IMR-90 (cell line): ENCODE measurements around the gene RBPJ. TPM values are rescaled to one million over a fixed set of nuclear protein-coding genes. Genes with fewer than 3 reads are reported as not detected.

Experiments
- ATAC-seq: fragments of 200-7000 bp; cut with Tn5 transposase; 2 replicates; pipeline ENCODE4 v1.9.1; 2020; ENCODE audit warnings: low read depth, mild to moderate bottlenecking, moderate library complexity
- BruUV-seq: library from RNA; stranded (reverse); fragments of 400-500 nt; replicated peaks from 2 replicates; lab custom pipeline; 2021; lab: Mats Ljungman, UMichigan
- CTCF ChIA-PET: fragments of 300-600 bp; formaldehyde crosslinking; extraction: SDS; loops from one replicate; lab custom pipeline; 2021; ENCODE audit warnings: antibody characterized with exemption; lab: Yijun Ruan, JAX
- POLR2A ChIA-PET: fragments of 300-600 bp; sonication (Branson Sonifier 250); formaldehyde crosslinking; loops from one replicate; lab custom pipeline; 2022; ENCODE audit warnings: antibody characterized with exemption; ENCODE audit not compliant: unreplicated experiment; lab: Charles Lee
- DNase-seq: peaks from one replicate; pipeline ENCODE4 v3.0.0; 2013
- H2AFZ ChIP-seq: replicated peaks from 2 replicates; pipeline ENCODE3; 2013; ENCODE audit warnings: low read length, mild to moderate bottlenecking; ENCODE audit not compliant: poor library complexity
- H2AK5ac ChIP-seq: 2 replicates; pipeline ENCODE4 v1.6.1; 2013; ENCODE audit warnings: low read depth, low read length, inconsistent platforms
- H2AK9ac ChIP-seq: replicated peaks from 2 replicates; pipeline ENCODE3; 2013; ENCODE audit warnings: mild to moderate bottlenecking, low read depth, low read length, moderate library complexity; ENCODE audit not compliant: poor library complexity
- H2BK120ac ChIP-seq: 2 replicates; pipeline ENCODE4 v1.6.1; 2013; ENCODE audit warnings: low read depth, low read length, inconsistent platforms
- H2BK15ac ChIP-seq: 3 replicates; pipeline ENCODE4 v1.6.1; 2013; ENCODE audit warnings: low read depth, low read length, inconsistent platforms
- H2BK20ac ChIP-seq: 2 replicates; pipeline ENCODE4 v1.6.1; 2013; ENCODE audit warnings: low read depth, mild to moderate bottlenecking, inconsistent platforms, low read length, moderate library complexity
- H2BK5ac ChIP-seq: 2 replicates; pipeline ENCODE4 v1.6.1; 2013; ENCODE audit warnings: mild to moderate bottlenecking, low read depth, low read length, inconsistent platforms; ENCODE audit not compliant: poor library complexity, severe bottlenecking
- H3K14ac ChIP-seq: replicated peaks from 2 replicates; pipeline ENCODE4 v1.6.1; 2013; ENCODE audit warnings: low read depth, low read length, inconsistent platforms
- H3K18ac ChIP-seq: 2 replicates; pipeline ENCODE4 v1.6.1; 2013; ENCODE audit warnings: low read depth, low read length, control low read depth
- H3K23ac ChIP-seq: 2 replicates; pipeline ENCODE4 v1.6.1; 2013; ENCODE audit warnings: low read depth, low read length, inconsistent platforms
- H3K27ac ChIP-seq: 2 replicates; pipeline ENCODE4 v1.5.1; 2013; ENCODE audit warnings: mild to moderate bottlenecking, control low read depth, low read length; ENCODE audit not compliant: insufficient read depth
- H3K27me3 ChIP-seq: 2 replicates; pipeline ENCODE4 v1.6.1; 2013; ENCODE audit warnings: low read length; ENCODE audit not compliant: control insufficient read depth, insufficient read depth
- H3K36me3 ChIP-seq: 2 replicates; pipeline ENCODE4 v1.6.1; 2013; ENCODE audit warnings: low read length, mixed read lengths; ENCODE audit not compliant: control insufficient read depth, insufficient read depth
- H3K4ac ChIP-seq: 2 replicates; pipeline ENCODE4 v1.6.1; 2013; ENCODE audit warnings: low read depth, low read length, inconsistent platforms
- H3K4me1 ChIP-seq: 2 replicates; pipeline ENCODE4 v1.6.1; 2013; ENCODE audit warnings: low read length, mixed read lengths; ENCODE audit not compliant: control insufficient read depth, insufficient read depth
- H3K4me2 ChIP-seq: 2 replicates; pipeline ENCODE4 v1.6.1; 2013; ENCODE audit warnings: low read depth, mild to moderate bottlenecking, control low read depth, low read length, moderate library complexity
- H3K4me3 ChIP-seq: 2 replicates; pipeline ENCODE4 v1.5.1; 2013; ENCODE audit warnings: low read depth, mild to moderate bottlenecking, control low read depth, low read length, moderate library complexity; ENCODE audit not compliant: insufficient read depth
- H3K56ac ChIP-seq: 2 replicates; pipeline ENCODE4 v1.6.1; 2013; ENCODE audit warnings: low read length, inconsistent platforms; ENCODE audit not compliant: insufficient read depth; ENCODE audit errors: extremely low read depth
- H3K79me1 ChIP-seq, 2 experiments: 2 replicates each; pipeline ENCODE4 v1.6.1; 2013; ENCODE audit warnings: low read length in 2 of 2, inconsistent platforms in 1 of 2, low read depth in 1 of 2
- H3K9ac ChIP-seq: 2 replicates; pipeline ENCODE4 v1.6.1; 2013; ENCODE audit warnings: low read depth, low read length, control low read depth
- H3K9me1 ChIP-seq: 2 replicates; pipeline ENCODE4 v1.6.1; 2013; ENCODE audit warnings: low read length, inconsistent platforms; ENCODE audit not compliant: insufficient read depth
- H3K9me3 ChIP-seq: 2 replicates; pipeline ENCODE4 v1.6.1; 2013; ENCODE audit warnings: low read length; ENCODE audit not compliant: control insufficient read depth, insufficient read depth
- H4K20me1 ChIP-seq: 2 replicates; pipeline ENCODE4 v1.6.1; 2013; ENCODE audit warnings: low read length, inconsistent platforms; ENCODE audit not compliant: insufficient read depth
- H4K5ac ChIP-seq: 2 replicates; pipeline ENCODE4 v1.6.1; 2013; ENCODE audit warnings: mild to moderate bottlenecking, low read depth, low read length, control low read depth
- H4K8ac ChIP-seq, 2 experiments: 2 replicates each; pipeline ENCODE4 v1.6.1; 2013; ENCODE audit warnings: low read depth in 2 of 2, low read length in 2 of 2, control low read depth in 1 of 2, inconsistent platforms in 1 of 2
- H4K91ac ChIP-seq: 2 replicates; pipeline ENCODE4 v1.6.1; 2013; ENCODE audit warnings: low read depth, low read length, inconsistent platforms; ENCODE audit not compliant: insufficient read depth
- POLR2A ChIP-seq: IDR thresholded peaks from 2 replicates; pipeline ENCODE4 v1.6.1; 2012; ENCODE audit warnings: mild to moderate bottlenecking, low read depth, low read length
- RAD21 ChIP-seq: IDR thresholded peaks from 2 replicates; pipeline ENCODE4 v1.6.1; 2012; ENCODE audit warnings: low read length, improper control_type of control experiment
- WGBS, 2 experiments: methylation state at CpG; one replicate each; pipeline versions ENCODE4 v1.1.5 to v1.1.7; 2013; ENCODE audit warnings: missing lambda C conversion rate in 2 of 2; ENCODE audit not compliant: insufficient read length in 1 of 2; ENCODE audit errors: extremely low coverage in 2 of 2; 5-methylcytosine and 5-hydroxymethylcytosine counted together
- dilution Hi-C: fragments of 300-500 bp; cut with HindIII; formaldehyde crosslinking; loops from one replicate; pipeline ENCODE4 v1.14.3; 2018; ENCODE audit warnings: low sequenced_read_pairs; ENCODE audit not compliant: unreplicated experiment
- in situ Hi-C: fragments of 300-500 bp; cut with MboI; formaldehyde crosslinking; loops from 3 replicates; pipeline ENCODE4 v1.14.3; 2019; ENCODE audit warnings: low sequenced_read_pairs, inconsistent platforms, mixed read lengths
- intact Hi-C: fragments of 100-400 bp; cut with micrococcal nuclease; formaldehyde crosslinking; loops from 2 replicates; pipeline ENCODE4 v1.10.0; 2022
- polyA plus RNA-seq, 3 experiments: library from polyadenylated mRNA; depleted of rRNA; stranded (reverse); fragments of >200 nt; gene quantifications; 2 replicates each; pipeline ENCODE4 v1.2.3, GENCODE V29; 2012; ENCODE audit warnings: low replicate concordance in 1 of 3
- total RNA-seq: library from RNA; depleted of rRNA; stranded (reverse); fragments of >200 nt; gene quantifications from 2 replicates; pipeline ENCODE4 v1.2.3, GENCODE V29; 2012

Gene RBPJ
- total and polyA plus RNA-seq, 2 of the 4 experiments (the other 2 are of a cell fraction): 50.3 to 148 TPM

- Histone ChIP-seq H3K4ac (no peak overlapping the region), H3K14ac (no peak overlapping the region), H3K9me3 (no peaks in the 10 kb centered on the region), H2AK5ac (no peak overlapping the region), H2AFZ (no peak overlapping the region), H3K9ac (no peak overlapping the region), H3K27ac (no peak overlapping the region), H3K56ac (no peak overlapping the region), H3K23ac (peak overlapping the region; percentile 0; the same call in 1 of the 2 replicates), H2BK15ac (no peak overlapping the region), H3K18ac (no peak overlapping the region; the same call in 1 of the 2 replicates), H4K5ac (no peak overlapping the region), H2BK20ac (no peak overlapping the region), H4K8ac (no peak overlapping the region), H3K9me1 (peaks cover 12% of the 10 kb centered on the region), H2AK9ac (no peak overlapping the region), H3K27me3 (no peaks in the 10 kb centered on the region), H3K79me1 (peaks cover 21 to 63% of the 10 kb centered on the region in 2 experiments), H3K4me3 (no peak overlapping the region), H3K4me2 (no peak overlapping the region), H4K91ac (no peak overlapping the region), H3K36me3 (peaks cover 8% of the 10 kb centered on the region; the same call in 1 of the 2 replicates), H4K20me1 (peaks cover 44% of the 10 kb centered on the region), H3K4me1 (peaks cover 20% of the 10 kb centered on the region), H2BK120ac (no peak overlapping the region), H2BK5ac (no peak overlapping the region)
- TF ChIP-seq POLR2A (no peak), RAD21 (no peak)
- POLR2A ChIA-PET: no interaction called here
- WGBS, 2 experiments: no CpG with 5 or more reads among the region's 1 CpG
- ATAC-seq: no peak
- CTCF ChIA-PET: no interaction called here
- intact Hi-C loops: no loop called here
- no peak for DNase-seq
- dilution Hi-C loops: no loop called here
- BruUV-seq: no TSS peak
- in situ Hi-C loops: no loop called here
Measured at GRCh38 chr4:26367811-26368210, 47.0 kb downstream of the RBPJ start.
